Liver (tissue), 3 donors: Measurements from ENCODE around the gene DBN1.

Experiments
- EGR1 ChIP-seq, 2 donors: IDR thresholded peaks; 2 replicates each; pipeline ENCODE4 v1.6.1; 2016 to 2018; ENCODE audit warnings: antibody characterized with exemption in 2 of 2, low read depth in 2 of 2
- FOXA1 ChIP-seq: IDR thresholded peaks from 2 replicates; pipeline ENCODE4 v1.6.1; 2016; ENCODE audit warnings: antibody characterized with exemption
- RAD21 ChIP-seq, 2 donors: IDR thresholded peaks; 2 replicates each; pipeline ENCODE4 v1.6.1; 2016; ENCODE audit warnings: antibody characterized with exemption in 2 of 2, mild to moderate bottlenecking in 2 of 2
- TAF1 ChIP-seq: conservative IDR thresholded peaks from 2 replicates; pipeline ENCODE4 v1.6.1; 2016; ENCODE audit warnings: antibody characterized with exemption, mild to moderate bottlenecking
- TF ChIP-seq, protein P1 (sequence below): fragments of 150-350 bp; IDR thresholded peaks from 2 replicates; pipeline ENCODE4 v1.5.1; 2017; ENCODE audit warnings: improper control_type of control experiment, low read depth, low read length; ENCODE audit not compliant: missing input control
- TF ChIP-seq, protein P2 (sequence below): IDR thresholded peaks from 2 replicates; pipeline ENCODE4 v1.6.1; 2016; ENCODE audit warnings: antibody characterized with exemption, mild to moderate bottlenecking
- TF ChIP-seq, protein P3 (sequence below): IDR thresholded peaks from 2 replicates; pipeline ENCODE4 v1.6.1; 2016; ENCODE audit warnings: antibody characterized with exemption
- TF ChIP-seq, protein P4 (sequence below): IDR thresholded peaks from 2 replicates; pipeline ENCODE4 v1.6.1; 2016; ENCODE audit warnings: antibody characterized with exemption
- donor health status: healthy.
- donor health status: healthy.

DNA sequence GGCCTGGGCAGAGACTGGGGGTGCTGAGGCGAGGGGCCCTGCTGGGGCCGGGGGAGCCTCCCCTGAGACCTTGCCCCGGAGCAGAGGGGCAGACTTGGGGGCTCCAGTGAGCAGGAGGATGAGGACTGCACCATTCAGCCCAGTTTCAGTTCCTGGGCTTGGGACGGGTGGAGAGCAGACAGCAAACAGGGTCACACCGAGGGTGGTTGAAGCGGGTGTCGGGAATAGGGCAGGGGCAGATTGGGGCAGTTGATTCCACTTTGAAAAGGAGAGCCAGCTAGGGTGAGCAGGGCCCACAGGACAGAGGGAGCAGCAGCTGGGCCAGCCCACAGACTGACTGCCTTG lies 42.5 kb downstream of the DBN1 start:
- TF ChIP-seq, protein P1, sequence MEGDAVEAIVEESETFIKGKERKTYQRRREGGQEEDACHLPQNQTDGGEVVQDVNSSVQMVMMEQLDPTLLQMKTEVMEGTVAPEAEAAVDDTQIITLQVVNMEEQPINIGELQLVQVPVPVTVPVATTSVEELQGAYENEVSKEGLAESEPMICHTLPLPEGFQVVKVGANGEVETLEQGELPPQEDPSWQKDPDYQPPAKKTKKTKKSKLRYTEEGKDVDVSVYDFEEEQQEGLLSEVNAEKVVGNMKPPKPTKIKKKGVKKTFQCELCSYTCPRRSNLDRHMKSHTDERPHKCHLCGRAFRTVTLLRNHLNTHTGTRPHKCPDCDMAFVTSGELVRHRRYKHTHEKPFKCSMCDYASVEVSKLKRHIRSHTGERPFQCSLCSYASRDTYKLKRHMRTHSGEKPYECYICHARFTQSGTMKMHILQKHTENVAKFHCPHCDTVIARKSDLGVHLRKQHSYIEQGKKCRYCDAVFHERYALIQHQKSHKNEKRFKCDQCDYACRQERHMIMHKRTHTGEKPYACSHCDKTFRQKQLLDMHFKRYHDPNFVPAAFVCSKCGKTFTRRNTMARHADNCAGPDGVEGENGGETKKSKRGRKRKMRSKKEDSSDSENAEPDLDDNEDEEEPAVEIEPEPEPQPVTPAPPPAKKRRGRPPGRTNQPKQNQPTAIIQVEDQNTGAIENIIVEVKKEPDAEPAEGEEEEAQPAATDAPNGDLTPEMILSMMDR = no peak
- TF ChIP-seq, protein P2, sequence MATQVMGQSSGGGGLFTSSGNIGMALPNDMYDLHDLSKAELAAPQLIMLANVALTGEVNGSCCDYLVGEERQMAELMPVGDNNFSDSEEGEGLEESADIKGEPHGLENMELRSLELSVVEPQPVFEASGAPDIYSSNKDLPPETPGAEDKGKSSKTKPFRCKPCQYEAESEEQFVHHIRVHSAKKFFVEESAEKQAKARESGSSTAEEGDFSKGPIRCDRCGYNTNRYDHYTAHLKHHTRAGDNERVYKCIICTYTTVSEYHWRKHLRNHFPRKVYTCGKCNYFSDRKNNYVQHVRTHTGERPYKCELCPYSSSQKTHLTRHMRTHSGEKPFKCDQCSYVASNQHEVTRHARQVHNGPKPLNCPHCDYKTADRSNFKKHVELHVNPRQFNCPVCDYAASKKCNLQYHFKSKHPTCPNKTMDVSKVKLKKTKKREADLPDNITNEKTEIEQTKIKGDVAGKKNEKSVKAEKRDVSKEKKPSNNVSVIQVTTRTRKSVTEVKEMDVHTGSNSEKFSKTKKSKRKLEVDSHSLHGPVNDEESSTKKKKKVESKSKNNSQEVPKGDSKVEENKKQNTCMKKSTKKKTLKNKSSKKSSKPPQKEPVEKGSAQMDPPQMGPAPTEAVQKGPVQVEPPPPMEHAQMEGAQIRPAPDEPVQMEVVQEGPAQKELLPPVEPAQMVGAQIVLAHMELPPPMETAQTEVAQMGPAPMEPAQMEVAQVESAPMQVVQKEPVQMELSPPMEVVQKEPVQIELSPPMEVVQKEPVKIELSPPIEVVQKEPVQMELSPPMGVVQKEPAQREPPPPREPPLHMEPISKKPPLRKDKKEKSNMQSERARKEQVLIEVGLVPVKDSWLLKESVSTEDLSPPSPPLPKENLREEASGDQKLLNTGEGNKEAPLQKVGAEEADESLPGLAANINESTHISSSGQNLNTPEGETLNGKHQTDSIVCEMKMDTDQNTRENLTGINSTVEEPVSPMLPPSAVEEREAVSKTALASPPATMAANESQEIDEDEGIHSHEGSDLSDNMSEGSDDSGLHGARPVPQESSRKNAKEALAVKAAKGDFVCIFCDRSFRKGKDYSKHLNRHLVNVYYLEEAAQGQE = no peak
- TF ChIP-seq EGR1 (IDR thresholded peaks at IDR 0.05; ENCODE audit: low read depth in 2 of 2) = no peak
- TF ChIP-seq TAF1 = no peak
- TF ChIP-seq, protein P3, sequence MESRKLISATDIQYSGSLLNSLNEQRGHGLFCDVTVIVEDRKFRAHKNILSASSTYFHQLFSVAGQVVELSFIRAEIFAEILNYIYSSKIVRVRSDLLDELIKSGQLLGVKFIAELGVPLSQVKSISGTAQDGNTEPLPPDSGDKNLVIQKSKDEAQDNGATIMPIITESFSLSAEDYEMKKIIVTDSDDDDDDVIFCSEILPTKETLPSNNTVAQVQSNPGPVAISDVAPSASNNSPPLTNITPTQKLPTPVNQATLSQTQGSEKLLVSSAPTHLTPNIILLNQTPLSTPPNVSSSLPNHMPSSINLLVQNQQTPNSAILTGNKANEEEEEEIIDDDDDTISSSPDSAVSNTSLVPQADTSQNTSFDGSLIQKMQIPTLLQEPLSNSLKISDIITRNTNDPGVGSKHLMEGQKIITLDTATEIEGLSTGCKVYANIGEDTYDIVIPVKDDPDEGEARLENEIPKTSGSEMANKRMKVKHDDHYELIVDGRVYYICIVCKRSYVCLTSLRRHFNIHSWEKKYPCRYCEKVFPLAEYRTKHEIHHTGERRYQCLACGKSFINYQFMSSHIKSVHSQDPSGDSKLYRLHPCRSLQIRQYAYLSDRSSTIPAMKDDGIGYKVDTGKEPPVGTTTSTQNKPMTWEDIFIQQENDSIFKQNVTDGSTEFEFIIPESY = no peak
- TF ChIP-seq, protein P4, sequence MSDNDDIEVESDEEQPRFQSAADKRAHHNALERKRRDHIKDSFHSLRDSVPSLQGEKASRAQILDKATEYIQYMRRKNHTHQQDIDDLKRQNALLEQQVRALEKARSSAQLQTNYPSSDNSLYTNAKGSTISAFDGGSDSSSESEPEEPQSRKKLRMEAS = no peak
- no peak for TF ChIP-seq FOXA1
- TF ChIP-seq RAD21 (IDR thresholded peaks at IDR 0.05) = no peak
